GM18870 (cell line): ENCODE data around the gene BRF1.
"Not testable (repeated sequence)": the region's sequence is repeated elsewhere in the genome, so short reads cannot be mapped to it uniquely, and the experiment has no call there.

Source experiments
- ATAC-seq: cut with Tn5 transposase; IDR thresholded peaks from one replicate; pipeline ENCODE4 v1.9.1; 2021; ENCODE audit warnings: moderate library complexity; ENCODE audit not compliant: unreplicated experiment

Gene BRF1

GRCh38 chr14:105332350-105332874, 31.6 kb upstream of the BRF1 start:
- no peak for ATAC-seq

DNA sequence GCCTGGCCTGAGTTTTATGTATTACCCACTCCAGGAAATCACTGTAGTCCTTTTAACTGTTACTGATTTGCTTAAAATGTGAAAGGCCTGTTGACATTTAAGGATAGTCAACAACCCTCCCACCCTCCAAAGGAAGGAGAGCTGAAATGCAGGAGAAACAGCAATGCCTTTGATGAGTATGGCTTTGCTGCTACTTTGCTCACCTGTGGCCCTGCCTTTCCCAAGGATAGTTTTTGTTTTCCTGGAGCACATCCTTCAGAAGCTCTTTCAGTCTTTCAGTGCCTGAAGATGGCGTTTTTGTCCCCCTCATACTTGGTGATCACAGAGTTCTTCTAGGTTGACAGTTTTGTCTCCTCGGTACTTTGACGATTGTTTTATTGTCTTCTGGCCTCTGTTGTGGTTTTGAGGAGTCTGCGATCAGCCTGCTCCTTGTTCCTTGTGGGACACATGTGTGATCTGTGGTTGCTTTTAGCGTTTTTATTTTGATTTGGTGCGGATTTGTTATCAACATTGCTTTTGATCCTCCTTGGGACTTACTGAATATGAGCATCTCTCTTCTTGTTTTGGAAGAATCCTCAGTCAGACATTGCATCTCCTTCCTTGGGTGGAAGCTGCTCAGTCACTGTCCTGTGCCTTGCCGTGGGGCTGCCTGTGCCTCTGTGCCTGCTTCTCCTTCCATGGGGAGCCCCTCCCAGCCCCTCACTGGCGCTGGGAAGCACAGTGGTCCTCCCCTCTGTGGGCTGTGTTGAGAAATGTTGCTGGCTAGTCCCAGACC, 31.0 kb upstream of the BRF1 start:
- no peak for ATAC-seq

DNA sequence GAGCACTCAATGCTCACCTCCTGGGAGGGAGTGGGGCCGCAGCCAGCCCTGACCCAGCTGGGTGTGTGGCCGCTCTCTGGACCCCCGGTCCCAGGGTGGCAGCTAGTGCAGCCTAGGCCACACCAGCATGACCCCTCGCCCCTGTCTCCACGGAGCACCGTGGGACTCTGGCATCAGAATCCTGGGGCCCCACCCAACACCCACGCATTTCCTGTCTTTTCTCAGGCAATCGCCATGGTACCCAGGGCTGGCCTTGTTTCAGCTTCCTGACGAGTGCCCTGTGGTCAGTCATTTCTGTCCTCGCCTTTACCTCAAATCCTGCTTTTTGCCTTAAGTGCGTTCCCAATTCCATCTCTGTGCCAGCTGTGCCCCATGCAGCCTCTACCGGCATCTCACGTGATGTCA, 29.7 kb upstream of the BRF1 start:
- ATAC-seq: no peak

- no peak for ATAC-seq
Measured at GRCh38 chr14:105329411-105330150, 28.8 kb upstream of the BRF1 start.

- no peak for ATAC-seq
Measured at GRCh38 chr14:105328678-105329390, 28.0 kb upstream of the BRF1 start.

DNA sequence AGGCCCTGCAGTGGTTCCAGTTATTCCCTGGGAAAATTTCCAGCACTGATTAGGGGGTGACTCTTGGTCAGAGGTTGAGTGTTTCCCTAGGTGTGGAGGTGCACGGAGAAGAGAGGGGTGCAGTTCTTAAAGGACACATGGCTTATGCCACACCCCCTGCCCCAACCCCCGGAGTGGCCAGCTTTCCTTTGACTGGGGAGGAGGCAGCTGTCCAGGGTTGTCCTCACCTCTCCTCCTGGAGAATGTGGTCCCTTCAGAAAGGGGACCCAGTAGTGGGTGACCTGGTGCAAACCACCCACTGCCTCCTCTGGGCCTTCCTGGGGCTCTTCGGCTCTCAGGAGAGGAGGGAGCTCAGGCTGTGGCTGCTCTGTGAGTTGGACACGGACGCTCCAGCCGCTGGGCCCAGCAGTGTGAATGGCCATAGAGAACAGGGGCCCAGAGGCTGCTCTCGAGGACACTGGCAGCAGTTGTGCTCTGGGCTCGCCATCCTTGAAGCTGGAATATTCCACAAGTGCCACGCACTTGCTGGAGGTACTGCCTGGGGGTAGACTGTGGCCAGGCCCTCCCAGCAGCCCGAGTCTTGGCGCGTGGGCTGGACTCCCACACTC, 27.4 kb upstream of the BRF1 start:
- no peak for ATAC-seq

DNA sequence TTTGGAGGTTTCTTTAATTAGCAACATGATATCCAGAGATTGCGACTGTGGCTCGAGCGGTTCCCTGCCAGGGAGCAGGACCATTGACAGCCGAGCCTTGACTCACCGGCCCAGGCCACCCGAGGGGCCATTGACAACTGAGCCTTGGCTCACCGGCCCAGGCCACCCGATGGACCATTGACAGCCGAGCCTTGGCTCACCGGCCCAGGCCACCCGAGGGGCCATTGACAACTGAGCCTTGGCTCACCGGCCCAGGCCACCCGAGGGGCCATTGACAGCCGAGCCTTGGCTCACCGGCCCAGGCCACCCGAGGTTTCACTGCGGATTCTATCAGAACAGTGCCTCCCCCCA, 26.9 kb upstream of the BRF1 start:
- not testable (repeated sequence) for ATAC-seq

- ATAC-seq: no peak
Measured at GRCh38 chr14:105326891-105327694, 26.3 kb upstream of the BRF1 start.

GRCh38 chr14:105326568-105326867, 25.7 kb upstream of the BRF1 start:
- no peak for ATAC-seq

- no peak for ATAC-seq
Measured at GRCh38 chr14:105325716-105326567, 25.1 kb upstream of the BRF1 start.

DNA sequence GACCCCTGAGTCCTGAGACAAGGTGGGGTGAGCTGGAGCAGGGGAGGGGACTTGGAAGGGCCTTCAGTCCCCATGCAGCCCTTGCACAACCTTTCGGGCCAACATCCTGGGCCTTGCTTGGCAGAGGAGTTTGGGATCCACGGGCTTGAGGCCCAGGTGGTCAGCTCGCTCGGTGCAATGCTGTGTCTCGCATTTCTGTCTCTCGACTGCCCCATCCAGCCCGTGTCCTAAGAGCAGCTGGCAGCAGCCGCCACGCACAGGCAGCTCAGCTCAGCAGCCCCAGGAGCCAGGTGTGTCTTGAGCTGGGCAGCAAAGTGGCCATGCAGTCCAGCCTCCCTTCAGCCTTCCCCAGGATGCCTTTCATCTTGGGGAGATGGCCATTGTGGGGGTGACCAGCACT, 24.5 kb upstream of the BRF1 start:
- no peak for ATAC-seq

GRCh38 chr14:105324871-105325270, 24.1 kb upstream of the BRF1 start:
- ATAC-seq: no peak

DNA sequence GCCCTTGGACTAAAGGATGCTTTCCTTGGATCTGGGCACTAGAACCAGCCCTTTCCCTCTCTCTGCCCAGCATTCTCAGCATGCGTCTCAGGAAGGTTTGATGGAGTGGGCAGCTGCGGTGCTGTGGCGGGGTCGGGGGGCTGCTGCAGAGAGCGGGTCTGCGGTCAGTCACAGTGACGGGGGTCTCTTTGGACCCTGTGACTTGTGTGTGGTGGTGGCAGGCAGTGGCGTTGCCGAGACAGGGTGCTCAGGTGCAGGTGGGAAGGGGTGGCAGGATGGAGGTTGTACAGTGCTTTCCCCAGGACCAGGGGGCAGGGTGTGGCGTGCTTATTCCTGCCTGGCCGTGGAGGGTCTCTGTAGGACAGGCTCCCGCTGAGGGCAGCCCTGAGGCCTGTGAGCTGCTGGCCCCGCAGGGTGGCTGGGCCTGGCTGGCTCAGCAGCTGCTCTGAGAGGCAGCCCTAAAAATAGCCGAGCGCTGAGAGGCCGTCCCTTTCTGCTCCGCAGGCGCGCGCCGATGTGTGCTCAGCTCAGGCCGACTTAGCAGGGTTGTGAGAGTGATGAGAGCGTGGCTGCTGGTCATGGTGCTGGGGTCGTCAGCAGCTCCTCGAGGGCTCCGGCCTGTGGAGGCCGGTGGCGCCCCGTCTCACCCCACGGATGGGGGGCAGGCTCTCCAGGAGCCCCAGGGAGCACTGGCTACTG, 23.4 kb upstream of the BRF1 start:
- no peak for ATAC-seq

- no peak for ATAC-seq
Measured at GRCh38 chr14:105323663-105324062, 22.9 kb upstream of the BRF1 start.

GRCh38 chr14:105322791-105323556, 22.2 kb upstream of the BRF1 start:
- ATAC-seq: no peak

DNA sequence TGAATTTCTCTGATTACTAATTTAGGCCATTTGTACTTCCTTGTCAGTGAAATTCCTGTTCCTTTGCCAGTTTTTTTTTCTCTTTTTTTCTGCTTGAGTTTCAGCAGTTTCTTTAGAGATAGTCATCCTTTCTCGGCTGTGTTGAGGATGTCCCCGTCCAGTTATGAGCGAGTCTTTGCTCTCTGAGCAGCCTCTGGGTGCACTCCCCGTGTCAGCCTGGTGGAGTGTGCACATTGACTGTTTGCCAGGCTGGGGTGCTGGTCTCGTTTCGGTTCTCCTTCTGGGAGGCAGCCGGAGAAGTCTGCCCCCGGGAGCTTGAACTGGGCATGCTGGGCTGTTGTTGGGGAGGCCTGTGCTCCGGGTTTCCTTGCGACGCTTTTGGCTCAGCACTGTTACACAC, 16.7 kb upstream of the BRF1 start:
- ATAC-seq: no peak

GRCh38 chr14:105316968-105317510, 16.2 kb upstream of the BRF1 start:
- no peak for ATAC-seq

DNA sequence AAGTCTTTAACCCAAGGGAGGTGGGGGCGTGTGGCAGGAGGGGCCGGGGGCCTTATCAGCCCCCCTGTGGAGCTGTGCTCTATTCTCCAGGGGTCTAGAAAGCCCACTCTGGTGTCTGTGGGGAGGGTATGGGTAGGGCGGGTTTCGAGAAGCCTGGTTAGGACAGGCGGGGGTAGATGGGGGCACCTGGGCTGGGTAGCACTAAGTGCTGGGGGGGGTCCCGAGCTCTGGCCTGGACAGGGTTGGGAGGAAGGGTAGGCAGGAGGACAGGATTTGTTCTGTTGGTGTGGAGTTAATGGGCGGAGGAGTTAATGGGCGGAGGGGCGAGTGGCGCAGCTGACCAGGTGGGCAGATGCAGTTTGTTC, 15.8 kb upstream of the BRF1 start:
- ATAC-seq: no peak
